GM21723 (cell line): ENCODE measurements around the gene NFIB.

Experiments used
- ATAC-seq: cut with Tn5 transposase; IDR thresholded peaks from one replicate; pipeline ENCODE4 v1.9.1; 2021; ENCODE audit warnings: mild to moderate bottlenecking, moderate library complexity; ENCODE audit not compliant: unreplicated experiment

The NFIB gene

DNA sequence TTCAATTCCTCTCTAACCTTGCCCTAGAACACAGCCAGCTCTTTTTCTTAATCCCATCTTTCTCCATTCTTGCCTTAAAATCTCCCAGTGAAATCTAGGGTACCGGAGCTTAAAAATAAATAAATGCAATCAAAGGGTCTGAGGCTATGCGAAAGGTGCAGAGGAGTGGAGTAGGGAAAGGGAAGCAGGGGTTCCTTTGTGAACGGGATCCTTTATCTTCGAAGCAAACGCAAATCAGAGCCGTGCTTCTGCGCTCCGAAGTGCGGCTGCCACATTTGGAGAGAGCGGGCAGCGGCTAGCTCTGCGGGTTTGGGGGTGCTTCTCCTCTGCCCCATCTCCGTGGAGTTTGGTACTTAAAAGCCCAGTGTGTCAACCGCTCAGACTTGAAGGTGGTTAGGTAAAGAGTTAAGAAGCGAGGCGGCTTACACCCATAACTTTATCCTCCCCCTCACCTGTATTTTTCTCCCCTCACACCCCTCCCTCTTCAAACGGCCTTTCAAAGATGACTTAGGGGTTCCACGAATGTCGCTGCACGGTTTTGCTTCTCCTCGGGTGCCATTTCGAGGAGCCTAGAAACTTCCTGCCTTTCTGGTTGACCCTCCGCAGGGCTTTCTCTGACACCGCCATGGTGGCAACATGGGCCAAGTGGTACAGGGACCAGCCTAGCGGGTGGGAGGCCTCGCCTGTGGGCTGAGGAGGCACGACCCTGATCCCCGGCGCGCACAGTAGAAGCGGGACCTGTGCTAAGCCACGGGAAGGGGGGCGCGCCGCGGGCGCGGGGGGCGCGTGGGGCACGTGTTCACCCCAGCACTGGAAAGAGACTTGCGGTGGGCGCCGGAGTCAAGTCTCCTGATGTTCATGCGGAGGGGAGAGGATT is 31.7 kb upstream of the NFIB start:
- no peak for ATAC-seq

GRCh38 chr9:14344941-14345353 is 31.0 kb upstream of the NFIB start:
- ATAC-seq = no peak

GRCh38 chr9:14344053-14344524 is 30.1 kb upstream of the NFIB start:
- no peak for ATAC-seq

GRCh38 chr9:14343261-14344031 is 29.5 kb upstream of the NFIB start:
- no peak for ATAC-seq

- ATAC-seq = no peak
Measured at GRCh38 chr9:14342736-14343135, 28.8 kb upstream of the NFIB start.

GRCh38 chr9:14341437-14342122 is 27.6 kb upstream of the NFIB start:
- no peak for ATAC-seq

DNA sequence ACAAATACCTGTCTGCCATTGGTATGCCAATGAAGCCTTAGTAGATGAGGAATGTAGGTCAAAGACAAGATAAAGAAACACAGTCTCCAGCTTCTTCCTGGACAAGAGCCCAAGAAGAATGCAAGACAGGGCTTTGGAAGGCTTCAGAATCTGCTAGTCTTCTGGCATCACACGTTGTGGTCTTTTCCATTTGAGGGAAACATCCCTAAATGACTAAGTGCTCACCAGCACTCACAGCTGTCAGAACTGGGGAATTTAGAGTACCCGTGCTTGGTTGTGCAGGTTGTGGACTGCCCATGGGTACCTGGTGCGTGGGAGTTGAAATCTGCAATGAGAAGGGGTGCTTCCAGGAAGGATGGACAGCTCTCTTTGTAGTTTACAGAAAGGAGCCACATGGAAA is 27.1 kb upstream of the NFIB start:
- ATAC-seq = no peak

DNA sequence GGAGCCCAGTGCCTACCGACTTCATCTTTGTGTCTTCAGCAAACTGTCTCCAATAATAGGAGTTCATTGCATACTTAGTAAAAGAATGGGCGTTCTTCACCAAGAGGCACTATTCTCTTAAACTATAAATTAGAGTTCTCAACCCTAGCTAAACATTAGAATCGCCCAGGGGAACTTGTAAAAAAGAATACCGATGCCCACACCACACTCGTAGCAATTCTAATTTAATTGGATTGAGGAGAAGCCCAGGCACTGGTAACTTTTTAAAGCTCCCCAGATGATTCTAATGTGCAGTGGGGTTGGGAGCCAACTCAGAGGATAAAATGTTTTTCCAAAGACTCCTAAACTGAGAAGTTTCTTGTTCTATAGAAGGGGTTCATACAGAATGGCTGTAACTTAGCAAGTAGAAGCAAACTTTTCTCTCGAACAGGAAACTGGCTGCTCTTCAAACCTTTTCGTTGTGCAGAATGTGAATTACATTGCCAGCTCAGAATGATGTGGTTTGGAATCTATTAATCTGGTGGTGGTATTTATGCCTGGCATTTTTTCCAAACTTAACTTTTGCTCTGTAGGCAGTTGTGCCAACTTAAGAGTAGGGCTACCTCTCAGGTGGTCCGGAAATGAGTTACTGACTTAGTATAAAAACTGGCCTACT is 26.4 kb upstream of the NFIB start:
- ATAC-seq = no peak

DNA sequence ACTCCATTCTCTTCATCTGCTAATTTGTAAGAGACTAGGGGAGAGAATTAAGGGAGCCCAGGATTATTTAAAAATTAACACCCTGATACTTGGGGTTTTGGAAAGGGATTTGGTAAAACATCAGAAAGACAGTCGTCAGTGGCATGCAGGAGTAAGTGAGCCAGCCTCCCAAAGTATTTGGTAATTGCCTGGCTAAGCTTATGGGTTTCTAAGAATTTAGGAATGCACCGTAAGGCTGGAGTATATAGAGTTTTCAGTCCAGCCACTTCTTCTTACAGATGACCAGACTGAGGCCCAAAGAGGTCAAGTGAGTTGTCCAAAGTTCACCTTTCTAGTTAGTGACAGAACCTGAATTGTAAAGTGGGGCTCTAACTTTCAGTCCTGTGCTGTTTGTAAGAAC is 25.8 kb upstream of the NFIB start:
- ATAC-seq = no peak

GRCh38 chr9:14337615-14338014 is 23.7 kb upstream of the NFIB start:
- no peak for ATAC-seq

DNA sequence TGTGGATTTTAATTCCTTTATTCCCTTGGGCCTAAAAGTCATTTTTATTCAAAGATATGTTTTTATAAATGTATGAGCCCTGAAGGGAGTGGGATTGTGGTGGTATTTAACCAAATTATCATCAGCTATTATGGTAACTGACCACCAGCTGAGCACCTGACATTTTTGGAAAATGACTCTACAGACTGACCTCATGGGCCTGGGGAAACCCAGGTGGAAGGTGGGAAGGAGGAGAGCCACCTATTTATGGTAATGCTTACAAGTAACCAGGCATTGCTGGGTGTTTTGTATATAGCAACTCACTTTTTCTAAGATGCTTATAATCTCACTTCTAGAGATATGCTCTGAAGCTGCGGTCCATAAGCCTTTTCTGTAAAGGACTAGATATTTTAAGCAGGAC is 22.3 kb upstream of the NFIB start:
- ATAC-seq = no peak

DNA sequence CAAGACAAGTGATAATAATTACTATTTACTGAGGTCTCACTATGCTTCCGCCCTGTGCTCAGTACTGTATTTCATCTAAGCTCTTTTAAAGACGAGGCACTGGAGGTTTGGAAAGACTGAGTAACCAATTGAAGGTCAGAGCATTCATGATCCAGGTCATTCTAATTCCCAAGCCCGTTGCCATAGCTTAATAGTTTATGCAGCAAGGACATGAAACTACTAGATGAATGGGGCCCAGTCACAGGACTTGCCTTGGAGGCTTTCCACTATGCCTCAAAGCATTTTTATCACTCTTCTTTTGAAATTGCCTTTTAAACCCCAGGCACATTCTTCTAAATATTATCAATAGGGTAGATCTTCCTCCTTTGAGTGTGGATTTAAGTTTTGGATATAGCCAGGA is 17.2 kb upstream of the NFIB start:
- no peak for ATAC-seq

- ATAC-seq = no peak
Measured at GRCh38 chr9:14327036-14327435, 13.1 kb upstream of the NFIB start.

DNA sequence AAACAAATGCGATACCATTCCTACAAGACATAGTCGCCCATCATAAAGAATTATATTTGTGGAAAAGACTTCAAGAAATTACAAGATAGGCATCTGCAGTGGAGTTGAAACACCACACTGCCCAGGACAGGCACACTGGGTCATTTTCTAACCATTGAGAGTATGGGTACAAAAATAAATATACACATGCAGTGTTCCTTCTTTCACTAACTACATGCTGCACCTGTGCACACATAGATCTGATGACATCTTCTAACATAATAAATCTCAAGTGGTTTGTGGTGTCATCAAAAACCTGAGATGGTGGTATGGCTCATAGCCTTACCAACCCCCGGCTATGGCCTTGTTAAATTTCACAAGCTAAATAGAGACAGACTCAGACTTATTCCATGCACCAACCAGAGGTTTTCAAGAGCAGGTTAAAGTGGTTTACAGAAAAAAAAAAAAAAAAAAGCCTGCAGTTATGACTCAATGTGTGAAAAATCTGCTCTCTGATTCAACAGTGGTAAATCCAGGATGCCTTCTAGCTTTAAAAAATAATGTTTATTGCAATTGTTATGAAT is 12.4 kb upstream of the NFIB start:
- ATAC-seq = no peak

- no peak for ATAC-seq
Measured at GRCh38 chr9:14325147-14325546, 11.2 kb upstream of the NFIB start.

DNA sequence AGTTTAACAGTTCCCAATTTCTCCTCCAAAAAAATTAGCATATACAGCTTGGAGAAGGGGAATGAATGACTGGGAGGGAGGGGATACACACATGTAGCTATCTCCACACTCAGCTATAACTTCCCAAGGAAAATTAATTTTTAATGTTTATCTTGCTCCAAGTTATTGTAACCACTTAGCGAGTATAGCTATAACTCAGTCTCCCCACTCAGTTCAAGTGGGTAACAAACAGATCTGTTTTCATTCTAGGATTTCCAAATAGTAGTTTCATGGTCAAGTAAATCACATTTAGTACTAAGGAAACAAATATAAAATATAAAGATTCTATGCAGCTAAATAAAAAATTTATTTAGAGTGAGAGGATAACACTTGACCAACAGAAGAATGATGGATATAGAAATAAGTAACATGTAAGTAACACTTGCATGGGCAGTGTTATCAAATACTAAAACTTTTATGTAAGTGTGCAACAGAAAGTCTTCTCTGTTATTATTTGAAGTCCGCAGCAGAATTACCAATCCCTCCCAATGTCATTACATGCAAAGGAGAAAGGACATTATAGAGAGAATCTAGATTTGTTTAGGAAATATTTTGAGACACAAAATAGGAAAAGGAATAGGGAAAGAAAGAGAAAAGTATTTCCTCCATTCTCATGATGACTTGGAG is 10.2 kb upstream of the NFIB start:
- ATAC-seq = no peak

DNA sequence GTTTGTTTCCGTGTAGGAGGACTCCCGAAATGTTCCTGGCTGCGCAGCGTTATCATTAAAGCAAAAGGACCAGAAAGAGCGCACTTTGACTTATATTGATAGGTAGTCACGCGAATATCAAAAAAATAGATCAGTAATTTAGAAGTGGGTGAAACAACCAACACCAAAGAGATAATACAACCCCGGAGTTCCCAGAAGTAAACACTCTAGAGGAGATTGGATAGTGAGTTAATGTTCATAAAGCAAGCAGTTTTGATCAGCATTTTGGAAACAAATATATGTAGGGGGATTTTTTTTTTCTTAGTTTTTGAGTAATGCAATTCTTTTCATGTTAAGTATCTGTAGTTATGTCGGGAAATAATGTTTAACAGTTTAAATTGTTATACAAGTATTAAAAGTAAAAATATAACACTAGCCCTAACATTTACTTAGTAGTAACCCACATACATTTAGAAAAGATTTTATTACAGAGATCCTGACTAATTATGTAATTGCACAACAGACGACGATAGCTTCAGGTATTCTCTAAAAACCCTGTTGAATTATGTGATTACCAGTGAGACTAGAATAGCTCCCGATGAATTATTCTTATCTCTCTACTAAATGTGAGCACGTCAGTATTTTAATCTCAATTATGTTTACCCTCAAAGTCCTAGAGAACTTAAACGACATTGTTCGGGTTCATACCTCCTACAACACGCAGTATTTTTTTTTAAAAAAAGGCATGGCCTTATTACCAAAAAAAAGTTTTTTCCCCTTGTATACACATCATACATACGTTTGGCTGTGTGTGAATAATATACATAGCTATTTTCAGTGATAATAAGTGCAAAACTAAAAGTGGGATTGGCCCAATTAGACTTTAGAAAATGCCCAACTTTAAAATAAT is 9.4 kb upstream of the NFIB start:
- peak; percentile 8 for ATAC-seq

DNA sequence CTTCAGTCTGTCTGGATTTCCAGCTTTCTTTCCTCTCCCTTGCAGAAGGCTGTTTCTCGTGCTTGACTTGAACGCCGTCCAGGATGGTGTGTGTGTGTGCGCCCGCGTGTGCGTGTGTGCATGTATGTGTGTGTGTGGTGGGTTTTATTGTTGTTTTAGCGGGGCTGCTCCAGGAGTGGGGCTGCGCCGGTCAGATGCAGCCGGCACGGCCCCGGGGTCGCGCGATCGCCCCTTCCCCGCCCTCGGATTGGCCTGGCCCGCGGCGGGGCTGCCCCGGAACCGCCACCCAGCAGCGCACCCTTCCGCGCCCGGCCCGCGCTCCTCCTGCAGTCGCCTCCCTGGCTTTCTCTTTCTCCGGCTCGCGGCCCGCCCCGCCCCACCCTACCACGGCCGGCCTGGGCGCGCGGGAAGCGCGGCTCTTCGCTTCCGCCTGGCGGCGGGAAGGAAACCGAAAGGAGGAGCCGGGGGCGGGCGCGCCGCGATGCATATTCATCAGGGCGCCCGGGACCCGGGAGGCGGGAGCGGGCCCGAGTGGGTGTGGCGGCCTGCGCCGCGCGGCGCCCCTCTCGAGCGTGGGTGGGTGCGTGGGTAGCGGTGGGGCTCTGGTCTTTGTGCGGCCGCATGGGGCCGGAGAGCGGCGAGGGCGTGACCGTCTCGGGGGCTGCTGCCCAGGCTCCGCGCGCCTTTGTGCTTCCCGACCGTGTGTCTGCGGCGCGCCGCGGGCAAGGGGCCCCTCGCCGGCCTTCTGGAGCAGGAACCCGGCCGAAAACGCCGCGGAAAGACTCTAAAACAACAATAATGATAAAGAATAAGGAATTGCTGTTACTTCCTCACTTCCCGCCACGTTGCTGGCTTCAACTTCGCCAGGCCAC is 8.5 kb upstream of the NFIB start:
- peak; percentile 93 for ATAC-seq
